Type B pancreatic cell (in vitro differentiated cells): ENCODE results near the gene ARFRP1. TPM values are rescaled to one million over a fixed set of nuclear protein-coding genes. Genes with fewer than 3 reads are reported as not detected.
"Not testable (repeated sequence)": the region's sequence is repeated elsewhere in the genome, so short reads cannot be mapped to it uniquely, and the experiment has no call there.

Experiments used
- DNase-seq: peaks from one replicate; pipeline ENCODE4 v3.0.0; 2021; ENCODE audit warnings: mixed read lengths; ENCODE audit not compliant: unreplicated experiment; ENCODE audit errors: extremely low spot score
- H3K27ac Mint-ChIP-seq: 2 replicates; pipeline ENCODE4 v1.8.0; 2021; ENCODE audit warnings: mild to moderate bottlenecking, mixed read lengths
- H3K27me3 Mint-ChIP-seq: 2 replicates; pipeline ENCODE4 v1.8.0; 2021; ENCODE audit warnings: mixed read lengths
- H3K36me3 Mint-ChIP-seq: 2 replicates; pipeline ENCODE4 v1.8.0; 2021; ENCODE audit warnings: mixed read lengths
- H3K4me1 Mint-ChIP-seq: one replicate; pipeline ENCODE4 v1.8.0; 2021; ENCODE audit warnings: mixed read lengths; ENCODE audit not compliant: unreplicated experiment
- H3K4me3 Mint-ChIP-seq: 2 replicates; pipeline ENCODE4 v1.8.0; 2021; ENCODE audit warnings: mild to moderate bottlenecking, mixed read lengths
- H3K9me3 Mint-ChIP-seq: 2 replicates; pipeline ENCODE4 v1.8.0; 2021; ENCODE audit warnings: mixed read lengths
- CTCF ChIP-seq: fragments of 200-600 bp; sonication (generic); conservative IDR thresholded peaks from 2 replicates; pipeline ENCODE4 v1.5.0; 2021; ENCODE audit warnings: antibody characterized with exemption, mild to moderate bottlenecking
- total RNA-seq: library from RNA; stranded (reverse); gene quantifications from 2 replicates; pipeline ENCODE4 v1.2.1, GENCODE V29; 2021; ENCODE audit warnings: low replicate concordance

Gene ARFRP1
- total RNA-seq, 1 donor from 2014 or later: 45.0 TPM

GRCh38 chr20:63673951-63674350 lies 33.8 kb downstream of the ARFRP1 start:
- no peak for DNase-seq
- no peaks in the 10 kb centered on the region for H3K27me3 Mint-ChIP-seq
- H3K36me3 Mint-ChIP-seq: peaks cover 4% of the 10 kb centered on the region
- TF ChIP-seq CTCF: no peak
- no peak overlapping the region for H3K27ac Mint-ChIP-seq
- no peak overlapping the region for H3K4me3 Mint-ChIP-seq
- H3K9me3 Mint-ChIP-seq: no peaks in the 10 kb centered on the region
- no peaks in the 10 kb centered on the region for H3K4me1 Mint-ChIP-seq

GRCh38 chr20:63672666-63673065 lies 35.1 kb downstream of the ARFRP1 start:
- Mint-ChIP-seq H3K4me1 (no peaks in the 10 kb centered on the region), H3K27ac (no peak overlapping the region), H3K36me3 (peaks cover 9% of the 10 kb centered on the region), H3K27me3 (no peaks in the 10 kb centered on the region), H3K4me3 (no peak overlapping the region), H3K9me3 (no peaks in the 10 kb centered on the region)
- no peak for DNase-seq
- TF ChIP-seq CTCF: no peak

- not testable (repeated sequence) for H3K4me1 Mint-ChIP-seq, DNase-seq, H3K27me3 Mint-ChIP-seq, H3K9me3 Mint-ChIP-seq, H3K36me3 Mint-ChIP-seq, H3K4me3 Mint-ChIP-seq, H3K27ac Mint-ChIP-seq
These were observed 36.1 kb downstream of the ARFRP1 start for GRCh38 chr20:63671695-63672094.

- H3K4me3 Mint-ChIP-seq: no peak overlapping the region
- H3K27me3 Mint-ChIP-seq: no peaks in the 10 kb centered on the region
- TF ChIP-seq CTCF: no peak
- H3K27ac Mint-ChIP-seq: no peak overlapping the region
- no peaks in the 10 kb centered on the region for H3K4me1 Mint-ChIP-seq
- no peak for DNase-seq
- peaks cover 9% of the 10 kb centered on the region for H3K36me3 Mint-ChIP-seq
- no peaks in the 10 kb centered on the region for H3K9me3 Mint-ChIP-seq
These were observed 39.4 kb downstream of the ARFRP1 start for GRCh38 chr20:63668351-63668750.

GRCh38 chr20:63667858-63668257 lies 39.9 kb downstream of the ARFRP1 start:
- H3K36me3 Mint-ChIP-seq: peaks cover 9% of the 10 kb centered on the region
- no peaks in the 10 kb centered on the region for H3K9me3 Mint-ChIP-seq
- no peaks in the 10 kb centered on the region for H3K27me3 Mint-ChIP-seq
- H3K4me1 Mint-ChIP-seq: no peaks in the 10 kb centered on the region
- H3K4me3 Mint-ChIP-seq: no peak overlapping the region
- no peak overlapping the region for H3K27ac Mint-ChIP-seq
- no peak for TF ChIP-seq CTCF
- no peak for DNase-seq

GRCh38 chr20:63665708-63666107 lies 42.1 kb downstream of the ARFRP1 start:
- peaks cover 9% of the 10 kb centered on the region for H3K36me3 Mint-ChIP-seq
- no peaks in the 10 kb centered on the region for H3K4me1 Mint-ChIP-seq
- H3K9me3 Mint-ChIP-seq: no peaks in the 10 kb centered on the region
- no peaks in the 10 kb centered on the region for H3K27me3 Mint-ChIP-seq
- H3K27ac Mint-ChIP-seq: no peak overlapping the region
- H3K4me3 Mint-ChIP-seq: no peak overlapping the region
- no peak for TF ChIP-seq CTCF
- no peak for DNase-seq
